ENCODE results near the gene LNX1. TPM values are rescaled to one million over a fixed set of nuclear protein-coding genes. Genes with fewer than 3 reads are reported as not detected.

Gene LNX1
- total and polyA plus RNA-seq, 2 of the 13 experiments (the other 11 are each of a cell fraction or from before 2014, with no cell fraction given) = 0.49 TPM

DNA sequence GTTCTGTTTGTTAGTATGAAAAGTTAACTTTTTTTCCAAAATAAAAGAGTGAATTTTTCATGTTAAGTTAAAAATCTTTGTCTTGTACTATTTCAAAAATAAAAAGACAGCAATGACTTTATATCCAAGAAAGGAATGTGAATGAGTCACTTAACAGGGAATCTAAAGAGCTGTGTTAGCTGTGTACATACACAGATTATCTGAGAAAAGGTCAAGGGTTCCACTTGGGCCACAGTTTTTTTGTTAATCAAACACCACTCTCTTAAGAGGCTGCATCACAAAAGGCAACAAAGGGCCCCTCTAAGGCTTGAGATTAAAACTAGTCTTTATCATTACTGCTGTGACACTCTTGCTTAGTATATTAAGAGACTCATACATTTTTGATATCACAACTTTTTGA is 131.7 kb downstream of the LNX1 start (continued):
- TF ChIP-seq, protein P1, sequence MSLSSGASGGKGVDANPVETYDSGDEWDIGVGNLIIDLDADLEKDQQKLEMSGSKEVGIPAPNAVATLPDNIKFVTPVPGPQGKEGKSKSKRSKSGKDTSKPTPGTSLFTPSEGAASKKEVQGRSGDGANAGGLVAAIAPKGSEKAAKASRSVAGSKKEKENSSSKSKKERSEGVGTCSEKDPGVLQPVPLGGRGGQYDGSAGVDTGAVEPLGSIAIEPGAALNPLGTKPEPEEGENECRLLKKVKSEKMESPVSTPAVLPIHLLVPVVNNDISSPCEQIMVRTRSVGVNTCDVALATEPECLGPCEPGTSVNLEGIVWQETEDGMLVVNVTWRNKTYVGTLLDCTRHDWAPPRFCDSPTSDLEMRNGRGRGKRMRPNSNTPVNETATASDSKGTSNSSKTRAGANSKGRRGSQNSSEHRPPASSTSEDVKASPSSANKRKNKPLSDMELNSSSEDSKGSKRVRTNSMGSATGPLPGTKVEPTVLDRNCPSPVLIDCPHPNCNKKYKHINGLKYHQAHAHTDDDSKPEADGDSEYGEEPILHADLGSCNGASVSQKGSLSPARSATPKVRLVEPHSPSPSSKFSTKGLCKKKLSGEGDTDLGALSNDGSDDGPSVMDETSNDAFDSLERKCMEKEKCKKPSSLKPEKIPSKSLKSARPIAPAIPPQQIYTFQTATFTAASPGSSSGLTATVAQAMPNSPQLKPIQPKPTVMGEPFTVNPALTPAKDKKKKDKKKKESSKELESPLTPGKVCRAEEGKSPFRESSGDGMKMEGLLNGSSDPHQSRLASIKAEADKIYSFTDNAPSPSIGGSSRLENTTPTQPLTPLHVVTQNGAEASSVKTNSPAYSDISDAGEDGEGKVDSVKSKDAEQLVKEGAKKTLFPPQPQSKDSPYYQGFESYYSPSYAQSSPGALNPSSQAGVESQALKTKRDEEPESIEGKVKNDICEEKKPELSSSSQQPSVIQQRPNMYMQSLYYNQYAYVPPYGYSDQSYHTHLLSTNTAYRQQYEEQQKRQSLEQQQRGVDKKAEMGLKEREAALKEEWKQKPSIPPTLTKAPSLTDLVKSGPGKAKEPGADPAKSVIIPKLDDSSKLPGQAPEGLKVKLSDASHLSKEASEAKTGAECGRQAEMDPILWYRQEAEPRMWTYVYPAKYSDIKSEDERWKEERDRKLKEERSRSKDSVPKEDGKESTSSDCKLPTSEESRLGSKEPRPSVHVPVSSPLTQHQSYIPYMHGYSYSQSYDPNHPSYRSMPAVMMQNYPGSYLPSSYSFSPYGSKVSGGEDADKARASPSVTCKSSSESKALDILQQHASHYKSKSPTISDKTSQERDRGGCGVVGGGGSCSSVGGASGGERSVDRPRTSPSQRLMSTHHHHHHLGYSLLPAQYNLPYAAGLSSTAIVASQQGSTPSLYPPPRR (CRISPR knock-in tag; IDR thresholded peaks at IDR 0.05; ENCODE audit: borderline replicate concordance) = peak; percentile 95
- TF ChIP-seq TCF7 (IDR thresholded peaks at IDR 0.05; ENCODE audit: low read depth) (peak; percentile 80), RXRB (CRISPR knock-in tag; IDR thresholded peaks at IDR 0.05; ENCODE audit: borderline replicate concordance) (peak; percentile 37; the same call in 1 of the 2 replicates), HMG20B (CRISPR knock-in tag; conservative IDR thresholded peaks at IDR 0.05) (peak; percentile 90), ZNF7 (CRISPR knock-in tag; IDR thresholded peaks at IDR 0.05) (peak; percentile 79), FOXP1 (IDR thresholded peaks at IDR 0.05) (no peak), FOXP1 (CRISPR knock-in tag; IDR thresholded peaks at IDR 0.05) (peak; percentile 74; the same call in 1 of the 2 replicates), ISL2 (CRISPR knock-in tag; IDR thresholded peaks at IDR 0.05) (peak; percentile 78), ZNF772 (CRISPR knock-in tag; IDR thresholded peaks at IDR 0.05) (no peak), HDAC2 (CRISPR knock-in tag; IDR thresholded peaks at IDR 0.05) (peak; percentile 59), SOX6 (IDR thresholded peaks at IDR 0.05) (no peak), SOX6 (CRISPR knock-in tag; IDR thresholded peaks at IDR 0.05) (peak; percentile 37; the same call in 1 of the 2 replicates)
- TF ChIP-seq, protein P2, sequence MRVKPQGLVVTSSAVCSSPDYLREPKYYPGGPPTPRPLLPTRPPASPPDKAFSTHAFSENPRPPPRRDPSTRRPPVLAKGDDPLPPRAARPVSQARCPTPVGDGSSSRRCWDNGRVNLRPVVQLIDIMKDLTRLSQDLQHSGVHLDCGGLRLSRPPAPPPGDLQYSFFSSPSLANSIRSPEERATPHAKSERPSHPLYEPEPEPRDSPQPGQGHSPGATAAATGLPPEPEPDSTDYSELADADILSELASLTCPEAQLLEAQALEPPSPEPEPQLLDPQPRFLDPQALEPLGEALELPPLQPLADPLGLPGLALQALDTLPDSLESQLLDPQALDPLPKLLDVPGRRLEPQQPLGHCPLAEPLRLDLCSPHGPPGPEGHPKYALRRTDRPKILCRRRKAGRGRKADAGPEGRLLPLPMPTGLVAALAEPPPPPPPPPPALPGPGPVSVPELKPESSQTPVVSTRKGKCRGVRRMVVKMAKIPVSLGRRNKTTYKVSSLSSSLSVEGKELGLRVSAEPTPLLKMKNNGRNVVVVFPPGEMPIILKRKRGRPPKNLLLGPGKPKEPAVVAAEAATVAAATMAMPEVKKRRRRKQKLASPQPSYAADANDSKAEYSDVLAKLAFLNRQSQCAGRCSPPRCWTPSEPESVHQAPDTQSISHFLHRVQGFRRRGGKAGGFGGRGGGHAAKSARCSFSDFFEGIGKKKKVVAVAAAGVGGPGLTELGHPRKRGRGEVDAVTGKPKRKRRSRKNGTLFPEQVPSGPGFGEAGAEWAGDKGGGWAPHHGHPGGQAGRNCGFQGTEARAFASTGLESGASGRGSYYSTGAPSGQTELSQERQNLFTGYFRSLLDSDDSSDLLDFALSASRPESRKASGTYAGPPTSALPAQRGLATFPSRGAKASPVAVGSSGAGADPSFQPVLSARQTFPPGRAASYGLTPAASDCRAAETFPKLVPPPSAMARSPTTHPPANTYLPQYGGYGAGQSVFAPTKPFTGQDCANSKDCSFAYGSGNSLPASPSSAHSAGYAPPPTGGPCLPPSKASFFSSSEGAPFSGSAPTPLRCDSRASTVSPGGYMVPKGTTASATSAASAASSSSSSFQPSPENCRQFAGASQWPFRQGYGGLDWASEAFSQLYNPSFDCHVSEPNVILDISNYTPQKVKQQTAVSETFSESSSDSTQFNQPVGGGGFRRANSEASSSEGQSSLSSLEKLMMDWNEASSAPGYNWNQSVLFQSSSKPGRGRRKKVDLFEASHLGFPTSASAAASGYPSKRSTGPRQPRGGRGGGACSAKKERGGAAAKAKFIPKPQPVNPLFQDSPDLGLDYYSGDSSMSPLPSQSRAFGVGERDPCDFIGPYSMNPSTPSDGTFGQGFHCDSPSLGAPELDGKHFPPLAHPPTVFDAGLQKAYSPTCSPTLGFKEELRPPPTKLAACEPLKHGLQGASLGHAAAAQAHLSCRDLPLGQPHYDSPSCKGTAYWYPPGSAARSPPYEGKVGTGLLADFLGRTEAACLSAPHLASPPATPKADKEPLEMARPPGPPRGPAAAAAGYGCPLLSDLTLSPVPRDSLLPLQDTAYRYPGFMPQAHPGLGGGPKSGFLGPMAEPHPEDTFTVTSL (CRISPR knock-in tag; IDR thresholded peaks at IDR 0.05; ENCODE audit: borderline replicate concordance) = peak; percentile 53; the same call in 1 of the 2 replicates
- TF ChIP-seq, protein P3, sequence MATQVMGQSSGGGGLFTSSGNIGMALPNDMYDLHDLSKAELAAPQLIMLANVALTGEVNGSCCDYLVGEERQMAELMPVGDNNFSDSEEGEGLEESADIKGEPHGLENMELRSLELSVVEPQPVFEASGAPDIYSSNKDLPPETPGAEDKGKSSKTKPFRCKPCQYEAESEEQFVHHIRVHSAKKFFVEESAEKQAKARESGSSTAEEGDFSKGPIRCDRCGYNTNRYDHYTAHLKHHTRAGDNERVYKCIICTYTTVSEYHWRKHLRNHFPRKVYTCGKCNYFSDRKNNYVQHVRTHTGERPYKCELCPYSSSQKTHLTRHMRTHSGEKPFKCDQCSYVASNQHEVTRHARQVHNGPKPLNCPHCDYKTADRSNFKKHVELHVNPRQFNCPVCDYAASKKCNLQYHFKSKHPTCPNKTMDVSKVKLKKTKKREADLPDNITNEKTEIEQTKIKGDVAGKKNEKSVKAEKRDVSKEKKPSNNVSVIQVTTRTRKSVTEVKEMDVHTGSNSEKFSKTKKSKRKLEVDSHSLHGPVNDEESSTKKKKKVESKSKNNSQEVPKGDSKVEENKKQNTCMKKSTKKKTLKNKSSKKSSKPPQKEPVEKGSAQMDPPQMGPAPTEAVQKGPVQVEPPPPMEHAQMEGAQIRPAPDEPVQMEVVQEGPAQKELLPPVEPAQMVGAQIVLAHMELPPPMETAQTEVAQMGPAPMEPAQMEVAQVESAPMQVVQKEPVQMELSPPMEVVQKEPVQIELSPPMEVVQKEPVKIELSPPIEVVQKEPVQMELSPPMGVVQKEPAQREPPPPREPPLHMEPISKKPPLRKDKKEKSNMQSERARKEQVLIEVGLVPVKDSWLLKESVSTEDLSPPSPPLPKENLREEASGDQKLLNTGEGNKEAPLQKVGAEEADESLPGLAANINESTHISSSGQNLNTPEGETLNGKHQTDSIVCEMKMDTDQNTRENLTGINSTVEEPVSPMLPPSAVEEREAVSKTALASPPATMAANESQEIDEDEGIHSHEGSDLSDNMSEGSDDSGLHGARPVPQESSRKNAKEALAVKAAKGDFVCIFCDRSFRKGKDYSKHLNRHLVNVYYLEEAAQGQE (IDR thresholded peaks at IDR 0.05; ENCODE audit: borderline replicate concordance in 1 of 2, low read depth in 1 of 2, low read length in 2 of 2) = peak in 1 of 2 experiments; percentile 41; a peak in 1 of 4 replicates
- TF ChIP-seq, protein P4, sequence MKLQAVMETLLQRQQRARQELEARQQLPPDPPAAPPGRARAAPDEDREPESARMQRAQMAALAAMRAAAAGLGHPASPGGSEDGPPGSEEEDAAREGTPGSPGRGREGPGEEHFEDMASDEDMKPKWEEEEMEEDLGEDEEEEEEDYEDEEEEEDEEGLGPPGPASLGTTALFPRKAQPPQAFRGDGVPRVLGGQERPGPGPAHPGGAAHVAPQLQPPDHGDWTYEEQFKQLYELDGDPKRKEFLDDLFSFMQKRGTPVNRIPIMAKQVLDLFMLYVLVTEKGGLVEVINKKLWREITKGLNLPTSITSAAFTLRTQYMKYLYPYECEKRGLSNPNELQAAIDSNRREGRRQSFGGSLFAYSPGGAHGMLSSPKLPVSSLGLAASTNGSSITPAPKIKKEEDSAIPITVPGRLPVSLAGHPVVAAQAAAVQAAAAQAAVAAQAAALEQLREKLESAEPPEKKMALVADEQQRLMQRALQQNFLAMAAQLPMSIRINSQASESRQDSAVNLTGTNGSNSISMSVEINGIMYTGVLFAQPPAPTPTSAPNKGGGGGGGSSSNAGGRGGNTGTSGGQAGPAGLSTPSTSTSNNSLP (IDR thresholded peaks at IDR 0.05; ENCODE audit: low read depth, low read length) = peak; percentile 90

Data from HepG2 (cell line).